DMS53 (cell line): ENCODE measurements around the gene ETFBKMT.
"Not testable (repeated sequence)": the region's sequence is repeated elsewhere in the genome, so short reads cannot be mapped to it uniquely, and the experiment has no call there.

ENCODE experiments used
- DNase-seq: peaks from one replicate; lab custom pipeline; 2025; lab: John Stamatoyannopoulos, UW

Gene ETFBKMT

DNA sequence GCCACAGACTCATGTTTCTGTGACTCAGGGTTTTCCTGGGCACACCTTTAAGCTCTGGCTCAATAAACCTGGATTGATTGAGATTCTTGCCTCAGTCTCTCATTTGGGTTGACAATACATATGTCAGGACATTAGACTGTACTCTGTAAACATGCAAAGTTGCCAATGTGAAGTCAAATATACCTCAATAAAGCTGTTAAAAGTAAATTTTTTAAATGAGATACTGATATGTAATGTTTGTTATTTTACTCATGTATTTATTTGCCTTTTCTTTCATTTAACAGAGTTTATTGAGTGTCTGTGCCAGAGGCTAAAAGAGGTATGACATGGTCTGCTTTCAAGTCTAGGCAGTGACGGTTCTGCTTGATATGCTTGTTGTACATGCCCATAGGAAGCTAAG lies 3.7 kb upstream of the ETFBKMT start:
- no peak for DNase-seq

DNA sequence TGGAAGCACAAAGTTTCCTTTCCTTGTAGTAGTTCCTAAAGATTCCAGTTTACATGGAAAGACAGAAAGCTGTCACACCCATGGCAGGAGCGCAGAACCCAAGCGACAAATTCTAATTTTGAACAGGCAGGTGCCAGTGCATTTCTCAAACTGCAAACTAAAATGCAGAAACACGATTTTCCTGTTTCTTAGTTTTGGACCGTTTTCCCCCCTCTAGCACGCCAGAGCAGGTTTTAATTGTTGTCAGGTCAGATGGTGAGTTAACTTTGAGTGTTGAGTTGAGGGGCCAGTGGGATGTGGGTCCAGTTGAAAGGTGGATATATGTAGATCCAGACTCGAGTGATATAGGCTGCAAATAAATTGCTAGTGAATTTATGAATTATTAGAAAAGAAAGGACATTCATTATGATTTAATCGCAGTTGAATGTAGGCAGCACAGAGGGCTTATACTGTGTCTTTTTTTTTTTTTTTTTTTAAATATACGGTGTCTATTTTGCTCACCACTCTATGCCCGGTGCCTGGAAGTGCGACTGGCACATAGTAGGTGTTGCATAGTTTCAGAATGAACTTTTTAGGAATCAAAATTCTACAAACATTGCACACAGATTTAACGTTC lies 909 bp upstream of the ETFBKMT start:
- DNase-seq: peak; percentile 48

DNA sequence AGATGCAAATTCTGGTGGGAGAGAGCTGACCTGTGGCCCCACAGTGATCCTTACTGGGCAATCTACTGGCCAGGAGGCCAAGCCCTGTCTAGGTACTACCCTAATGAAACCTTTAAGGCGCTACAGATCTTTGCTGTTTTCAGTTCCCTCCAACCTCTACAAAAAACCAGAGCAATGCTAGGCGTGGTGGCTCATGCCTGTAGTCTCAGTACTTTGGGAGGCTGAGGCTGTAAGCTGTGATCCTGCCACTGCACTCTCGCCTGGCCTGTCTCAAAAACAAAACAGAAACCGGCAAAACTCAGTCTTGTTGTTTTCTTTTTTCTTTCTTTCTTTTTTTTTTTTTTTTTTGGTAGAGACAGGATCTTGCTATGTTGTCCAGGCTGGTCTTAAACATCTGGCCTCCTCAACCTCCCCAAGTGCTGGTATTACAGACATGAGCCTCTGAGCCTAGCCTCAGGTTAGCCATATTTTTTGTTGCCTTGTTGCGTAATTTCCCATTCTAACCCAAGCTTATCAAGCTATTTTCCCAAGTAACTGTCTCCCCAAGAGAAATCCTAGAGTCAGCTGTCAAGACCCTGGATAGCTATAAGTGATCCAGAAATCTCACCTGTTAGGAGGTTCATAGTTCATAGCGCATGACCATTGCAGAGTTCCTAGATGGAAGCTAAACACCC lies 2.8 kb downstream of the ETFBKMT start:
- no peak for DNase-seq

DNA sequence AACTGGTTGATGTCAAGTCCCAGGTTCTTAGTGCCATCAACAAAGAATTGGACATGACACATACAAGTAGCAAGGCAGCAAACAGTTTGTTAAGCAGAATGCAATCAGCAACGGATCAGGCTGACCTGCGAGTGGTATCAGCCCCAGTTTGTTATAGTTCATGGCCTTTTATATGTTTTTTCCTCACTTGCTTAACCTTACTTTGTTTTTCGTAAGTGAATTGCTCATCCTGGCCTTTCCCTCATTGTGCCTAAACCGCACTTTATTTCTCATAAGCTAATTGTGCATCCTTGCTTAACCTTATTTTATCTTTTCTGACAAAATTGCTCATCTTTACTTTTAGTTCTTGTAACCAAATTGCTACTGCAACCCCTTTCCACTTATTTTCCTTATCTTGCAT lies 4.1 kb downstream of the ETFBKMT start:
- no peak for DNase-seq

DNA sequence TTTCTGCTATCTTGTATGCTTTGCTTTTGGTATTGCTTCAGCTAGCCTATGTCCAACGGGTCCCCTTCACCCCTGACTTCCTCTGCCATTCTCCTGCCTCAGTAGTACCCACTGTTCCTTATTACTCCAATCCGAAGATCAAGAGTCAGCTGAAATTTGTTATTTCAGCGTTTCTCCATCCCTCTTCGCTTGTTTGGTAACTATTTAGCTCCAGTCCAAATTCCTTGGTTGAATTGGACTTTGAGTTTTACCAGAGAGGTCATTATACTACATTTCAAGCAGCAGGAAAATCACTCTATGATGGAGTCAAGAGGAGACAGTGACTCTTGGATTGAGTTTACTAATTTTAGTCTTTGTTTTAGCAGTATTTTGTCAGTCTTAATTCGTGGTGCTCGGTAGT lies 4.5 kb downstream of the ETFBKMT start:
- no peak for DNase-seq

DNA sequence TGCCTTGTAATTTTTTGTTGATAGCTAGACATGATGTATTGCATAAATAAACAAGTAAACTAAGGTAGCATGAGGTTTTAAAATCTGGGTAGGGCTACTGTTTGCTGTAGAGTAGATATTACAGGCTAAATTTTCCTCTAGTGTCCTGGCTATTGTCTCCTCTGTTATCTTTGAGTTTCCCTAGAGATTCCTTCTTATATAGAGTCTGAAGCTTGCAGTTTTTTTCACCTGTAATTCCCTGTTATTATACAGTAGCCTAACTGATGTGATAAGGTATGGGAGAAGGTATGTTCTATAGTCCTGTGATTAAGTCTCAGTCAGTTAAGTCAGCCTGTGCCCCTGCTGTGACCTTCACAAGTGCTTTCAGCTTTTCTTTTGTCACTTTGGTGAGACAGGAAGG lies 9.5 kb downstream of the ETFBKMT start:
- no peak for DNase-seq

DNA sequence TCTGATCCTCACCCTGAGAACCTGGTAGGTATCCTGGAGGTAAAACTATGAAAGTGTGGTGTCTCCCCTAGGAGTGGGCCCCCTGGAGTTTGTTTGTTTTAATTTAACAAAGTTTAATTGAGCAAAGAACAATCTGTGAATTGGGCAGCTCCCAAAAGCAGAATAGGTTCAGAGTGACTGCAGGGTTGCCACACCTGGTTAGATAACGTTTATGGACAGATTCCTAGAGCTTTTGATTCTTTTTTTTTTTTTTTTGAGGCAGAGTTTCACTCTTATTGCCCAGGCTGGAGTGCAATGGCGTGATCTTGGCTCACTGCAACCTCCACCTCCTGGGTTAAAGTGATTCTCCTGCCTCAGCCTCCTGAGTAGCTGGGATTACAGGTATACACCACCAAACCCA lies 10.1 kb downstream of the ETFBKMT start:
- DNase-seq: not testable (repeated sequence)

DNA sequence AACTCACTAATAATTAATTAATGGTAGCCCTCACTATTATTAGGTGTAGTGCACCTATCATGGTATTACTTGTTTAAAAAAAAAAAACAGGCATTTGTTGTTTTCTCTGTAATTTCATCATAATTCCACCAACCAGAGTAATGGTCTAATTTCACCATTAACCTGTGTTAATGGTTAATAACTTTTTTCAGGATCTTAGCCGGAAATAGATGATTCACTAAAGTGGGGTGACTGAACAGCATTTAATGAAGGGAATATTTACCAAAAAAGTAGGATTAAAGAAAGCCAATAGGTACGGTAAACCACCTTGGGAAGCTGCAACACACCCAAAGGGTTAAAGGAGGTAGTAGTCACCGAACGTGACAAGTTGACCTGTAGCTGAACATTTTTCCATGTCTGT lies 13.0 kb downstream of the ETFBKMT start:
- DNase-seq: no peak

DNA sequence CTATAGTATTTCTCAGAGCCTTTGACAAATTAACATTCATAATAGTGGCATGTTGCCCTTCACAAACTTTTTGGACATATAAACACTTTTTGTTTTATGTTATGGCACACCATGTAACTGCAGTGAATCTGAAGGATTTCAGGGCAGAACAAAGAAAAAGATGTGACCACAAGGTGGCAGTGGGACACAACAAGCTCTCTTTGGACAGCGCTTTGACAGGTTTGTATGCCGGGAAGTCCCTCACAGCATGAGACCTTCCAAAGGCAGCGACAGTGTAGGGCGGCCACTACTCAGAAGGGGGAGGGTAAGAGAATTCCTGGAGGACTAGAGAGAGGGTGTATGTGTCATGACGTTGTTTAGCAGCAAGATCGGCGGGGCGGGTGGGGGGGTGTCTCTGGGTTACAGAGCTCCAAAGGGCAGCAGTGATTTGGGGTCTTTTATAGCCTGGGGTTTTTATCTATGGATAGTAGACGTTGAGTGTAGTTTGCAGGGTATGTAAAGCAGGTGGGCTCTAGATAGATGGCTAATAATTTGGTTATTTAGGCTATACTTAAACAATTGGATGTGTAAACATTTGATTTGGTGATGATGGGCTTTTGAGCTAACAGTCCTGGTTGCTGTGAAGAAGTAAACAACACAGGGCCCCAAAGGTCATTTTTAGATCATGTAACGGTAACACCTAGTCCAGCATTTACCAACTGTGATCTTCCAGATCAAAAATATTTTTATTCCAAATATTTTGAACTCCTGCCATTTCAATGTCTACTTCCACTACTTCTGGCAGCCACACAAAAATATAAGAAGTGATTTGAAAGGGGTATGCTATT lies 22.9 kb downstream of the ETFBKMT start:
- DNase-seq: peak; percentile 98

DNA sequence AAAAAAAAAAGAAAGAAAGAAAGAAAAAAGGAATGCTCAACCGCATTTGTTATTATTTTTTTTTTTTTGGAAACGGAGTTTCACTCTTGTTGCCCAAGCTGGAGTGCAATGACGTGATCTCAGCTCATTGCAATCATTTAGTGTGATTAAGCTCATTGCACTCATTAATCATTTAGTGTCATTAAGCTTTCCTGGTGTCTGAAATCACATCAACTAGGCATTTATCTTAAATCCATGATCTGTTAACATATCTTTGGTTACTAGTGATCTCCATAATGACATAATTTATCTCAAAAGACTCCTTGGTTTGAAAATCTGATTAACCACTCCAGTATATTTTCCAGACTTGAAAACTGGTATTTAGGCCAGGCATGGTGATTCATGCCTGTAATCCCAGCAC lies 26.3 kb downstream of the ETFBKMT start:
- DNase-seq: no peak

DNA sequence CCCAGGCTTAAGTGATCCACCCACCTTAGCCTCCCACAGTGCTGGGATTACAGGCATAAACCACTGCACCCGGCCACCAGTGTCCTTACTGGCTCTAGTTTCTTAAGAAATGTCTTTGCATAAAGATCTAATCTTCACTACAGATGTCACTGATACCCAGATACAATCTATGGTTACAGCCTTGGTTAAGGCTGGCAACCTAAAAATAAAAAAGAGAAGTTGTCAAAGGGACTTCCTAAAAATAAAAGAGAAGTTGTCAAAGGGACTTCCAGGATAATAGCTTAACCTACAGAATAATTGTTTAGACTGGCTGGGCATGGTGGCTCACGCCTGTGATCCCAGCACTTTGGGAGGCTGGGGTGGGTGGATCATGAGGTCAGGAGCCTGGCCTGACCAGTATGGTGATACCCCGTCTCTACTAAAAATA lies 27.6 kb downstream of the ETFBKMT start:
- DNase-seq: no peak

DNA sequence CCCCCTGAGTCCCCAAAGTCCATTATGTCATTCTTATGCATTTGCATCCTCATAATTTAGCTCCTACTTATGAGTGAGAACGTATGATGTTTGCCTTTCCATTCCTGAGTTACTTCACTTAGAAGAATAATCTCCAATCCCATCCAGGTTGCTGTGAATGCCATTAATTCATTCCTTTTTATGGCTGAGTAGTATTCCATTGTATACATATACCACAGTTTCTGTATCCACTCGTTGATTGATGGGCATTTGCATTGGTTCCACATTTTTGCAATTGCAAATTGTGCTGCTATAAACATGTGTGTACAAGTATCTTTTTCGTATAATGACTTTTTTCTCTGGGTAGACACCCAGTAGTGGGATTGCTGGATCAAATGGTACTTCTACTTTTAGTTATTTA lies 30.4 kb downstream of the ETFBKMT start:
- DNase-seq: not testable (repeated sequence)

DNA sequence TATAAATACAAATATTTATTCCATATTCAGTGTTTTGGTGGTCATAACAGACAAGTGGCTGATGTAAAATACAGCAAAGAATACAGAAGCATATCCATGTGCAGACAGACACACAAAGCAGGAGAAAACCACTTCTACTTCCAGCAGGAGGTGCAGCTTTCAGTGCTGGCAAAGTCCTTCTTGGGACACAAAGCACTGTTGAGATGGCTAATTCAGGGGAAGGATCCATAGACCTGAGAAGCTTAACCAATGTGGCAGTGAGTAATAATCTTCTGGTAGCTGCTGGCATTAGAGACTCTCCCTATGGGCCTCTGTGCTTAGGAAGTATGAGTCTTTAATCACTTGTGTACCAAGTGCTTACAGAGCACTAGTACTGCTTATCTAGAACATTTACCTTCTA lies 42.6 kb downstream of the ETFBKMT start:
- peak; percentile 60 for DNase-seq

DNA sequence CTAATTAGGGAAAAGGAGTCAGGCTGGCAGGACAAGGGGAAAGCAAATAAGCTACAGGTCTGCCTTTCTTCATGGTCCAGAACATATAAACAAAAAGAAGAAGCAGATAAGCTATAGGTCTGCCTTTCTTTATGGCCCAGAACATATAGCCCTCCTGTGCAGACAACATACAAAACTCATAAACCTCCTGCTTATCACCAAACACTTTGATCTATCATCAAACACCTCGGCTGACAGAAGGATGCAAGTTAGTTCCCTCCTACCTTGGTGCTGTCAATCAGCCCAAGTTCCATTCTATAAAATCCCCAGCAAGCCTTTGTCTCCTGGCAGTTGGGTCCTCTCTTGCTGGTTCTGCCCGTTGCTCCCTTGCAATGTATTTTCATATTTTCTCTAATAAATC lies 46.1 kb downstream of the ETFBKMT start:
- no peak for DNase-seq

DNA sequence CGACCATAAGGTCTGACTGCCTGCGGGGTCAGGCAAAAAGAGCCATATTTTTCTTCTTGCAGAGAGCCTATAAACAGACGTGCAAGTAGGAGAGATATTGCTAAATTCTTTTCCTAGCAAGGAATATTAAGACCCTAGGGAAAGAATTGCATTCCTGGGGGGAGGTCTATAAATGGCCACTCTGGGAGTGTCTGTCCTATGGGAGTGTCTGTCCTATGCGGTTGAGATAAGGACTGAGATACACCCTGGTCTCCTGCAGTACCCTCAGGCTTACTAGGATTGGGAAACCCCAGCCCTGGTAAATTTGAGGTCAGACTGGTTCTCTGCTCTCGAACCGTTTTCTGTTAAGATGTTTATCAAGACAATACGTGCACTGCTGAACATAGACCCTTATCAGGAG lies 48.6 kb downstream of the ETFBKMT start:
- not testable (repeated sequence) for DNase-seq

DNA sequence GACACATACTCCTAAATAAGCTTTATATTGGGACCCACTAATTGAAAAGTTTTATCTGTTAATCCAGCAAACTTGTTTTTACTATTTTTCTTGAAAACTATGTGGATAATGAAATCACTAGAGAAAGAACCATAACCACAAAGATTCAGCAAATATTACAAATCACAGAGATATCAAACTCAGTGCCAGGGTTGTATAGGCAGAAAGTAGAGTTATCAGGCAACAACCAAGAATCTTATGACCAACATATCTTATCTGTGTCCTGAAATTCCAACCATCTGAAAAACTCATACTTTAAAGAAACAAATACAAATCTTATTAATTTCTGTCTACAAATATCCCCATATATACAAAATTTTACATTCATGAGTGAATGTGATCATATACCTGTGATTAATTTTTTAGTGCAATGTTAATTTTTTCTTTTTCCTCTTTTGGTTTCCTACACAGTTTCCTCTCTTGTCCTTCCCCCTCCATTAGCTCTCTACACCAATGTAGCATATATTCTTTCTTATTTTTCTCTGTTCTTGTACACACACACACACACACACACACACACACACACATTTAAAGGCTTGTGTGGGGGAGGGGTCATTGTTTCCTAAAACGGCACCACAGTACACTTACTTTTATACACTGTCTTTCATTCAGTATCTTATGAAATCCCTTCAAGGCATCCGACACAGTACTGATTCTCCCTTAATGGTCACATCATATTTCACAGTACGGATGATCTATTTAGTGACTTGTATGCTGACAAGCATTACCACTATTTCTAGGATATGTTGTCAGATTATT lies 50.7 kb downstream of the ETFBKMT start:
- DNase-seq: no peak

DNA sequence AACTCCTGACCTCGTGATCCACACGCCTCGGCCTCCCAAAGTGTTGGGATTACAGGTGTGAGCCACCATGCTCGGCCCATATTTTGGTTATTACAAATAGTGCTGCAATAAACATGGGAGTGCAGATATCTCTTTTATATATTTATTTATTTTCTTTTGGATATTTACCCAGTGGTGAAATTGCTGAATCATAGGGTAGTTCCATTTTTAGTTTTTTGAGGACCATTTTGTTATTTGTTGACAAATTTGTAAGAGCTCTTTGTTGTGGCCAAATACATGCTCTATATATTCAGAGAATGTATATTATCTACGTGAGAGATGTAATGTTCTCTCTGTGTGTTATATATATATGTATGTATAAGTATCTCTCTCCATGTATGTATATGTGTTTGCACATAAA lies 53.4 kb downstream of the ETFBKMT start:
- no peak for DNase-seq

DNA sequence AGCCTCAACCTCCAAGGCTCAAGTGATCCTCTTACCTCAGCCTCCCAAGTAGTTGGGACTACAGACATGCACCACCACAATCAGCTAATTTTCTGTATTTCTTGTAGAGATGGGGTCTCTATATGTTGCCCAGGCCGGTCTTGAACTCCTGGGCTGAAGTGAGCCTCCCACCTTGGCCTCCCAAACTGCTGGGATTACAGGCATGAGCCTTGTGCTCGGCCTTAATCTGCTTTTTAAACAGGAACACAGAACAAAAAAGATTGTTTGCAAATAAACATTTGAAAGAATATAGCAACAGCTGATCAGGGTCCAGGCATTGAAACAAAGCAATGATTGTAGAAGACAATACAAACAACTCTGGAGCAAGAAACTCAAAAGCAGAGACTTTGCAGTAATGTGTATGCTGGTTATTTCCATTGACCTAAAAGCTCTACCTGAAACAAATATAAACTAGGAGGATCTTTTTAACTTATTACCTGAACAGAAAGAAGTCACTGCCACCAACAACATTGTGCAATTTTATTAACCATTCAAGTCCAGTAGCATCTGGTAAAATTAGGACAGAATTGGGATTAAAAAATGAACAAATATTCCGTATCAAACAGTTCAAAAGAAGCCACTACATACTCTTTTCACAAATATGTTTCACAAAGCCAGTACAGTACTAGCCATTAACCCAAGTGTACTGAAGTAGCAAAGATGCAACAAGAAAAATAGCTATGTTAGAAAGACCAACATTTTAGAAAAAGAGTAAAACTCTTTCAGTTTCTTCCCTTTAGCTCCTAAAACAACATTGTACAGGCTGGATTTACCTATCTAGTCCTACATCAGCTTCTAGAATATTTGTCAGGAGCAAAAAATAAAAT lies 55.2 kb downstream of the ETFBKMT start:
- no peak for DNase-seq

DNA sequence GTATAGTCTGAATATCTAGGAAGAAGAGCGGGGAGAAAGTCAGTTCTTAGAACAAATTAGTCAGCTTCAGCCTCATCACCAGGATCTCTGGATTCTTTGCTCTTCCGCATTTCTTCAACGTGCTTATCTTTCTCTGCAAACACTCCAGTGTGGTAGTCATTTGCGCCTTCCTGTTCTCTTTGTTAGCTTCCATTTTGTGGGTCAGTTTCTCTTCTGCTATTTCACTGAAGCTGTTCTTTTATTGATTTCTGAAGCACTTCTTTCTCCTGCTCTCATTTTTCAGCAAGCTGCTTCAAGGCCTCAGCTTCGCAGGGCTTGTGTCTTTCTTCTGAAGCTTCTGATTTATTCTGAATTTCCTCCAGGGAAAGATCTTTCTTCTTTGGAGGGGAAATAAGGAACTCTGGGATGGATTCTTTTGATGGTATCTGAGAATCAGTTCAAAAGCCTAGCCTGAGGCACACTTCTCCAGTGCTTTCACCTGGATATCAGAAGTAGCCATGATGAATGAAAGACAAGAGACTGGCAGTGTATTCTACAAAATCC lies 55.9 kb downstream of the ETFBKMT start:
- DNase-seq: peak; percentile 91

DNA sequence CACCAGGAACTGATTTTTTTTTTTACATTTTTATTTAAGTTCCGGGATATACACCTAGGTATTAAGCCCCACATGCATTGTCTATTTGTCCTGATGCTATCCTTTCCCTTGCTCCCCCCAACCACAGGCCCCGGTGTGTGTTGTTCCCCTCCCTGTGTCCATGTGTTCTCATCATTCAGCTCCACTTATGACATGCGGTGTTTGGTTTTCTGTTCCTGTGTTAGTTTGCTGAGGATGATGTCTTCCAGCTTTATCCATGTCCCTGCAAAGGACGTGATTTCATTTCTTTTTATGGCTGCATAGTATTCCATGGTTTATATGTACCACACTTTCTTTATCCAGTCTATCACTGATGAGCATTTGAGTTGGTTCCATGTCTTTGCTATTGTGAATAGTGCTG lies 57.5 kb downstream of the ETFBKMT start:
- DNase-seq: not testable (repeated sequence)
